Activated T-helper 1 cell treated with anti-CD3 and anti-CD28 coated beads, Interleukin-2, amount 50 U/mL, for 16 hours (primary cell): ENCODE measurements around the gene ZMYND11.
A peak's percentile ranks its signal among the peaks of the same experiment; 100 is the strongest.

Experiments used
- DNase-seq, 2 donors: peaks; one replicate each; pipeline ENCODE4 v3.0.0-alpha.2; 2020; ENCODE audit warnings: low read depth in 1 of 2, low spot score in 1 of 2

The ZMYND11 gene

DNA sequence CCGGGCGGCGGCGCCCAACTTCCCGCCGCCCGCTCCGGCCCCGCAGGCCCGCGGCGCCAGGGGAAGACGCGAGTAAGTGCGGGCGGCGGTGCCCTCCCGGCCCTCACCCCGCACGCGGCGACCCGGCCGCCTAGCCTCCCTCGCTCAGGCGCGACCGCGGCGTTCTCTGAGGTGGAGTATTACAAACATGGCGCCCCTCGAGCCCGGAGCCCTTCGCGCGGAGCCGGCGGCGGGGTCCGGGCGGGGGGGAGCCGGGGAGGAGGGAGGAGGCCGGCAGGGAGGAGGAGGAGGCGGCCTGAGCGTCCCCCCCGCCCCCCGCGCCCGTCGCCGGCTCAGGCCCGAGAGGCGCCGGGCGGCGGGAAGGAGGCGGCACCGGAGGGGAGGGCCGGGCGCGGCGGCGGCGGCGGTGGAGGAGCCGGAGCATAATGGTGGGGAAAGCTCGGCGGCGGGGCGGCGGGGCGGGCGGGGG is at the start of gene ZMYND11:
Gene ZMYND11 (plus strand): TSS at position 324 of the 469 bp plus-strand sequence. CDS start 44,558 bp downstream, outside the sequence.
- DNase-seq = peak; percentile 37 to 55

DNA sequence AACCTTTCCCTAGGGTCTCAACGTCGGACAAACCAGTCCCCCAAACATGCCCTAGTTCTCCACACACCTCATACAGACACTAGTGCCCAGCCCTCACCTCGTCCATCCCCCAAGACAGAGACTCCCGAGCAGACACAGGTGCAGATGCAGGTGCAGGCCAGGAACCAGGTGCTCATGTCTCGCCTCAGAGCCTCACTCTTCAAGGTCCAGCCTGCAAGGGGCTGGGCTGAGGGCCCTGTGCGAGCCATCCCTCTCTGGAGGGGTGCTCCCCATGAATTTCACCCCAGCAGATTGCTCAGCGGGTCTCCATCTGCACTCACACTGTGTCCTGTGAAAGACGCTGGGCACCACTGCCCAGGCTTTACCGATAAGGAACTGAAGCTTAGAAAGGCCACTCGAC is 49.2 kb upstream of the ZMYND11 start:
- DNase-seq = no peak

DNA sequence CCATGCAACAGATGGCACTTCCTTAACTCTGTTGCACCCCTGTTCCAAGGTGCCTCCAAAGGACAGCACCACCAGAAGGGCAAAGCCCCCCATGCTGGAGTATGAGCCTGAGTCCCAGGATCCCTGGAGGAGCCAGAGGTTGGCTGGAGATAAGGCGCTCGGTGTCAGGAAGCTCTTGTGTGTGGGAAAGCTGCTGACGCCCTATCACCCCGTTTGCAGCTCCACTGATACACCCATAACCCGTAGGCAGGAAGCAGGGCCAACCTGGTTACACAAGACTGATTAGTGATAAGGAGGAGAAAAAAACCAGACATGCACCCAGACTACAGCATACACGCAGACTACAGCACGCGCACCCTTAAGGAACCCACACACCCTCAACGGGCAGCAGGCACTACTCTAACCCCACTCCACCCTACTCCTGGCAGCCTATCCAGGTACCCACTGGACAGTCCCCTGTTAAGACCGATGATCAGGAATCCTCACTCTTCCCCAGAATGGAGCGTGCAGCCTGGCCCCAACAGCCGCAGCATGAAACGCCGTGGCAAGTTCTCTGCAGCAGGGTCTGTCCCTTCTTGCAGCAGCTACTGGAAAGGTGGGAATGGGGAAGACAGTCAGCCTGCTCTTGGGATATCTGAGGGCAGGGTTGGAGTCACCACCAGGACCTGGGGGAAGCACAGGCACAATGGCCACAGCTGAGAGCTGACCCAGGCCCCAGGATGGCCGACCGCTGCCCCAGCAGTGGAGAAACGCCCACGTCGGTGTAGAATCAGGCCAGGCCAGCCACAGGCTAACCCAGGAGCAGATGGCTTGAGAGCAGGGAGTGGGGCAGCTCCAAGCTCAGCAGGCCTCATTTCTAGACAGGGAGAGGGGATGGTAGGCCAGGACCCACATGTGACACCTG is 47.8 kb upstream of the ZMYND11 start:
- no peak for DNase-seq

DNA sequence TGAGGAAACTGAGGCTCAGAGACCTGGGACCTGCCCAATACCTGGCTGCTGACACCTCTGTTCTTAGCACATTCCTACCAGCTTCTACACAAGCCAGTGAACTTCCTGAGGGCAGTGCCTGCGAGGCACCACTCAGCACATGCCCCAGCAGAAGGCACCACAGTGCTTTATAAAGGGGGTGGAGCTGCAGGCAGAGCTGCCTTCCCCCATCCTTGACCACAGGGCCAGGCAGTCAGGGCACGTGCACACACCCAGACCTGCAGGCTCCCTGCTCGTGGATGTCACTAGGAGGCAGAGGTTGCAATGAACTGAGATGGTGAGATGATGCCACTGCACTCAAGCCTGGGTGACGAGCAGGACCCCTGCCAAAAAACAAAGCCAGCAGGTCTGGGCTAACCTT is 47.0 kb upstream of the ZMYND11 start:
- no peak for DNase-seq

DNA sequence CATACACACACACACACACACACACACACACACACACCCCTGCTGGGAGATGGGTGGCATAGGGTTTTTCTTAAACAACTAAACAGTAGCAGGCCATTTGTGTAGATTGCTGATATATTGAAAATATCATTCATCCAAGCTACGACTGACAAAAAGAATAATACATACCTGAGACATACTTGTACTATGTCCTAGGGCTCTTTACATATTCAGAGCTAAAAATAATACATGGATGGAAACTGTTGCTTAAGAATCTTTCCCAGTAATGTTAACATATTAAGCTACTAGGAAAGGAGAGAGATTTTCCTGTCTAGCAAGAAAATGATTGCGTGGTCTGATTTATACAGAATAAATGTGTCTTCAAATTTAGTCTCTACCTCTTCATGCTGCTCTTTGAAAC is 46.0 kb upstream of the ZMYND11 start:
- no peak for DNase-seq

DNA sequence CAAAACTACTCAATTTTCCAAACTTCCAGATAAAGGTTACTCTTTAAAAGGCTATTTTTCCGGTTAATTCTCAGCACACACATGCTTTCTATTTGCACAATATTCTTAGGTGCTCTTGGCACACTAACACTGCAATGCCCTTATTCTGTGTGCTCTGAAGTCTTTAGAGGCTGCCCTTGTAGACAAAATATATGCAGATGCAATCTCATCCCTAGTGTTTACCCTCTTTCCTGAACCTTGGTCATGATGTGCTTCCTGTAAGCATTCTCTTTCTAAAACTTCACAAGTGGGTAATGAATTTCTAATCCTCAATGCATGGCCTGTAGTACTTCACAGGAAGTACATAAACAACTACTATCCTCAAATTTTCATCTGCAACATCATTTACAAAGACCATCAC is 45.1 kb upstream of the ZMYND11 start:
- no peak for DNase-seq

DNA sequence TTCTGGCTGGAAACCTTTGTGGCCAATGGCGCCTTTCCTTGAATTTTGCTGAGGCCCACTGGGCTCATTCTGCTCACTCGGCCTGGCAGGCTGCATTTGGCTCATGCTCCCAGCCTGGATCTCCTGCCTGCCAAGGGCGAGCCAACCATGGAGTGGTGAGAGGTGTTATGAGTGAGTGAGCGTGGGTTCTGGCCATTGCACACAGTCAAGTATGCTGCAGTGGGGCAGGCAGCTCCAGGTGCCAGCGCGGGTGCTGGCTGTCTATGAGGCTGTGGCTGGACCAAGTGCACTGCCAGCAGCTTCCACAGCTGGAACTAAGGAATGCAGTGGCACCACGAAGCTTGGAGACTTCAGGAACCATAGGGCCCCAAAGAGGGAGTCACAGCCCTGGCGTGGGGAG is 43.9 kb upstream of the ZMYND11 start:
- no peak for DNase-seq

DNA sequence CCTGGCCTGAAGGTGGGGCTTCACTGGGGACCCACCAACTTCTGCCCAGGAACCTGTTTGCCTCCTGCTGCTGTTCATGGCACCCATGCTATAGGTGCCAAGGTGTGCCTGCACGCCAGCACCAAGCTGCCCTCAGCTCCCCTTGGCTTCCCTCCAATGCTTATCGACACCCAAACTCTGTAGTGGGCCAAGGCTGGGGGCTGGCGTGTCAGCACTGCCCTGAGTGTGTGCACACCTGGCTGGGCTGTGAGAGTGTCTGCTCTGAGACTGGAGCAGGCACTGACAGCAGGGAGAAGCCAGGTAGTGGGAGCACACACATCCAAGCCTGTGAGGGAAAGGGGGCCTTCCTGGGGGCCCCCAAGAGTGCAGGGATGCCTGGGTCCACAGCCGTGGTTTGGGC is 43.1 kb upstream of the ZMYND11 start:
- no peak for DNase-seq

DNA sequence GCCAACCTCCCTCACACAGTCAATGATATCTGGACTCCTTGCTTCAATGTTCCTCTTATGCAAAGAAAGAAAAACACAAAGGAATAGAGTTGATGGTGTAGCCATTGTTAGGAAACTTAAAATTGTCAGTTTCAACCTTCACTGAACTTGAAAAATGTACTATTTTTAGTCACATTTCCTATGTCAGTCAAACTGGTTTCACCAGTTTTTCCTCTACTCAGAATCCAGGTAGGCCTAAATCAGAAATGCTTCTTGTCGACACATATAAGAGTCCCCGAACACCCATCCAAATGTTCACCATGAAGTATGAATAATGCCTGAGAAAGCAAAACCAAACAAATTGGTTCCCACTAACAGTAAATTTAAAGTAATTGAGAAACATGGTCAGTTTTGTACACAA is 42.4 kb upstream of the ZMYND11 start:
- DNase-seq = no peak

DNA sequence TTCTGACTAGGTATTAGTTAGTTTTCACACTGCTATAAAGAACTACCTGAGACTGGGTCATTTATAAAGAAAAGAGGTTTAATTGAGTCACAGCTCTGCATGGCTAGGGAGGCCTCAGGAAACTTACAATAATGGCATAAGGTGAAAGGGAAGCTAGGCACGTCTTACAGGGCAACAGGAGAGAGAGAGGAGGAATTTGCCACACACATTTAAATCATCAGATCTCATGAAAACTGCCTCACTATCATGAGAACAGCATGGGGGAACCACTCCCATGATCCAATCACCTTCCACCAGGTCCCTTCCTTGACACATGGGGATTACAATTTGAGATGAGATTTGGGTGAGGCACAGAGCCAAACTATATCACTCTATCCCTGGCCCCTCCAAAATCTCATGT is 40.6 kb upstream of the ZMYND11 start:
- DNase-seq = no peak

DNA sequence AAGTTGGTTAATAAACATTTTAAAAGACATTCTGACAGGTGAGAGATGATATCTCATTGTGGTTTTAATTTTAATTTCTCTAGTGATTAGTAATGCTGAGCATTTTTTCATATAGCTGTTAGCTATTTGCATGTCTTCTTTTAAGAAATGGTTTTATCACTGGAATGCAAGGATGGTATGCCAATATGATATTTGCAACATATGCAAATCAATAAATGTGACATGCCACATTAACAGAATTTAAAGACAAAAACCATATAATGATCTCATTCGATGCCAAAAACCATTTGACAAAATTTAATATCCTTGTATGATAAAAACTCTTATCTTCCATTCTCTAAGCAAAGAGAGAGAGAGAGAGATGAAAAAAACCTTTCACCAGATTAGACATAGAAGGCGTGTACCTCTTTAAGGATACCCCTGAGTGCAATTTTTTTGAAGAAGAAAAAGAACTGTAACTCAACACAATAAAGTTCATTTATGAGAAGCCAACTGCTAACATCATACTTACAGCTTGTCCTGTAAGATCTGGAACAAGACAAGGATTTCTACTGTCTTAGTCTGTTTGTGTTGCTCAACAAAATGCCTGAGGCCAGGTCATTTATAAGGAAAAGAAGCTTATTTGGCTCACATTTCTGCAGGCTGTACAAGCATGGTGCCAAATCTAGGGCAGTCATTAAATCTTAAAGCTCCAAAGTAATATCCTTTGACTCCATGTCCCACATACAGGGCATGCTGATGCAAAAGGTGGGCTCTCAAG is 39.7 kb upstream of the ZMYND11 start:
- DNase-seq = no peak

DNA sequence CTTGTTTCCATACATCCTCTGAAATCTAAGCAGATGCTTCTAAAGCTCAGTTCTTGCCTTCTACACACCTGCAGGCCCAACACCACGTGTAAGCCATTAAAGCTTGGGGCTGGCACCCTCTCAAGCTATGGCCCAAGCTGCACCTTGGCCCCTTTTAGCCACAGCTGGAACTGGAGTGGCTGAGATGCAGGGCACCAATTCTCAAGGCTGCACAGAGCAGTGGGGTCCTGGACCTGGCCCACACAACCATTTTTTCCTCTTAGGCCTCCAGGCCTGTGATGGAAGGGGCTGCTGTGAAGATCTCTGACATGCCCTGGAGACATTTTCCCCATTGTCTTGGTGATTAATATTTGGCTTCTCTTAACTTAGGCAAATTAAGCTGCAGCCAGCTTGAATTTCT is 38.8 kb upstream of the ZMYND11 start:
- DNase-seq = no peak

DNA sequence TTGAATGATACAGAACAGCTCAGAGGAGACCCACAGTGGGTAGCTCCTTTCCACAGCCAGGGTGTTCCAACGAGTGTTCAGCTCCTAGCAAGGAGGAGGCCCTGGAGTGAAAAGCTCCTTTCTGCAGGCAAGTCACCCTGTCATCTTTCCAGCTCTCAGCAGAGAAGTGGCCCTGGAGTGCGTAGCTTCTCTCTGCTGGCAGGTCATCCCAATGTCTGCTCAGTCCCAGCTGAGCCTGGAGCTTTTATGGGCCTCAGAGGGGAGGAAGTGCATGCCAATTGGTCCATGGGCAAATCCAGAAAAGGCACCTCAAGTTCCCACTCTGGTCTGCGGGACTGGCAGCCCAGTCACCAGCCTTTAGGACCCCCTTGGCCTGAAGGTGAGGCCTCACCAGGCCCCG is 30.8 kb upstream of the ZMYND11 start:
- DNase-seq = no peak

DNA sequence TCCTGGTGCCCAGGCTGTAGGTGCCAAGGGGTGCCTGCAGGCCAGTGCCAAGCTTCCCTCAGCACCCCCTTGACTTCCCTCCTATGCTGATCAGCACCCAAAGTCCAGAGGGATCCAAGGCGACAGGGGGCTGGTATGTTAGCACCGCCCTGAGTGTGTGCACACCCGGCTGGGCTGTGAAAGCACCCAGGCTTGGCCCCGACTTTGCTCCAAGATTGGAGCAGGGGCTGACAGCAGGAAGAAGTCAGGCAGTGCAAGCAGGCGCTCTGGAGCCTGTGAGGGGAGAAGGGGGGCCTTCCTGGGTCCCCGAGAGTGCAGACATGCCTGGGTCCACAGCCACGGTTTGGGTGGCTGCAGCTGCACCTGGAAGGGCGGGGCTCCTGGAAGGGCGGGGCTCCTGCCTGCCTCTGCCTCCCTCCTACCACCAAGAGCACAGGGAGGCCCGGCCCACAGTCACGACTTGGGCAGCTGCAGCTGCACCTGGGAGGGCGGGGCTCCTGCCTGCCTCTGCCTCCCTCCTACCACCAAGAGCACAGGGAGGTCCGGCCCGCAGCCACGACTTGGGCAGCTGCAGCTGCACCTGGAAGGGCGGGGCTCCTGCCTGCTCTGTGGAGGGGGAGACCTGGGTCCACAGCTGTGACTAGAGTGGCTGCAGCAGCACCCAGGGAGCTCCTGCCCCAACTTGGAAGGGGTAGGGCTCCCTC is 30.2 kb upstream of the ZMYND11 start:
- no peak for DNase-seq

DNA sequence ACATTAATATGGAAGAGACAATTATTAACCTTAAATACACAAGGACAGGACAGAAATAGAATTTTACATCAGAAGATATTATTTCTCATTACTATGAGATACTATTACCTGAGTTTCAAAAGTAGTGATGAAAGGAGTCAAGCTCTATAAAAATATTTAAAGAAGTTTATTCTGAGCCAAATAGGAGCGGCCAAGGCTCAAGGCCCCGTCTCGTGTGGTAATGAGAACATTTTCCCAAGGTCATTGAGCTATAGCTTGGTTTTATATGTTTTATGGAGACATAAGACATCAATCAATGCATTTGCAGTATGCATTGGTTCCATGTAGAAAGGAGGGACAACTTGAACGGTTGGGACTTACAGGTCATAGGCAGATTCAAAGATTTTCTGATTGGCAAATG is 29.4 kb upstream of the ZMYND11 start:
- no peak for DNase-seq

DNA sequence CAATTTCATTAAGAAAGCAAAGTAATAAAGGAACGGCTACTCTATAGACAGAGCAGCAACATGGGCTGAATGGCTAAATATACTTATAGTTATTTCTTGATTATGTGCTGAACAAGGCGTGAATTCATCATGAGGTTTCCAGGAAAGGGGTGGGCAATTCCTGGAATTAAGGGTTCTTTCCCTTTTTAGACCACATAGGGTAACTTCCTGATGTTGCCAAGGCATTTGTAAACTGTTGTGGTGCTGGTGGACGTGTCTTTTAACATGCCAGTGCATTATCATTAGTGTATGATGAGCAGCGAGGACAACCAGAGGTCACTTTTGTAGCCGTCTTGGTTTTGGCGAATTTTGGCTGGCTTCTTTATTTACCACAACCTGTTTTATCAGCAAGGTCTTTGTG is 28.5 kb upstream of the ZMYND11 start:
- no peak for DNase-seq

DNA sequence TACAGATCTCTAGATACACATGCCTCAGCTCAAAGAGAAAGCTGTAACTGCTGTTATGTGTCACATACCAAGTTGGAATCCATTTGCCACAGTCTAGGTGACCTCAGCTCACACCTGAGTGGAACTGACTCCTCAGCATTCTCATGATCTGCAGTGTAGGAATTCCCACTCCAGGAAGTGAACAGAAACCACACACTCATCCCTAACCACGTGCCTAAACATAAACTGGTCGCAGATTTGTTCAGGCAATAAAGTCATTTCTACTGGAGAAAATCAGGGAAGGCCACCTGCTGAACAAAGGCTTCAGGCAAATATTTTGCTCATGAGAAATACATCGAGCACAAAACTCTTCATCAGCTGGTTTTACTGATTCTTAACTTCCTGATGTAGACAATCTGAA is 23.0 kb upstream of the ZMYND11 start:
- no peak for DNase-seq

DNA sequence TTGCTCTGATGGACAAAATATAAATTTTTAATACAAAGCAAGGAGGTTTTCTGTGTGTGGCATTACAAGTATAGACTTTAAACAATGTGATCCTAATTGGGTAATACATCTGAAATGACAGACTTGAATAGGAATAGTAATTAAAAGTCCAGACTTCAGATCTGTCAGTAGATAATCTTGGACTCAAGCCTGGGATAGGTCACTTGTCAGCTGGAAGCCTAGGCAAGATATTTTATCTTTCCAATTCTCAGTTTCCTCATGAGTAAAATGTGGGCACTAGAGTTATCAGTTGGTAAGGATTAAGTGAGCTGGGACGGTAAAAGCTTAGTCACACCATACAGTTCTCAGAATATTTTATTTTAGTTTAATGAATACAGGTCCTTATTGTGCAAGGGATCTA is 10.4 kb upstream of the ZMYND11 start:
- no peak for DNase-seq

DNA sequence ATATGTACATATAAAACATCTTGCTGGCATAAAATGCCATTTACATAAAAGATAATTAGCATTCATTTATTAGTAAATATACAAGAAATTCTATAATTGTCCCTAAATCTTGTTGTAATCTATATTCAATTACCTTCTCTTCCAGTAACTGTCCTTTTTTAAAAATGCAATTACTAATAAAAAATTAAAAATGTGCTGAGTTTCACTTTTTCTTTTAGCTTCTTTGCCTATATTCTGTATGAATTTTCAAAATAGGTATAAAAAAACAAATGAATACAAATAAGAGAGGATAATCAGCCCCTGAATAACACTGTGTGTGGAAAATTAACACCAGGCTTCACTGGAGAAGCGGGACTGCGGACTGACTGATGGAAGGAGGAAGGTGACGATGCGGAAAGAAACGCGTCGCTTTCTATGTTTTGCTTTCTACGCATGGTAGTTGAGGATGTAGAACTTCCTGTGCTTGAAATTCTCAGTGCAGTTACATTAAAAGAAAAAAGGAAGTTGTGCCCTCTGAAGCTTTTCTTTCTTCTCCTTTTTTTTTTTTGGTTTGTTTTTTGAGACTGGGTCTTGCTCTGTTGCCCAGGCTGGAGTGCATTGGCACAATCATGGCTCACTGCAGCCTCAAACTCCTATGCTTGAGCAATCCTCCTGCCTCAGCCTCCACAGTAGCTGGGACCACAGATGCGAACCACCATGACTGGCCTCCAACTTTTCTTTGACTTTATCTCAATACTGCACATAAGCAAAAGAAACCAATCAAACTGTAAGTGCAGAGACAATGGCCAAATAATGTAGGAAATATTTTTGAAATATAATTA is 7.4 kb upstream of the ZMYND11 start:
- no peak for DNase-seq

DNA sequence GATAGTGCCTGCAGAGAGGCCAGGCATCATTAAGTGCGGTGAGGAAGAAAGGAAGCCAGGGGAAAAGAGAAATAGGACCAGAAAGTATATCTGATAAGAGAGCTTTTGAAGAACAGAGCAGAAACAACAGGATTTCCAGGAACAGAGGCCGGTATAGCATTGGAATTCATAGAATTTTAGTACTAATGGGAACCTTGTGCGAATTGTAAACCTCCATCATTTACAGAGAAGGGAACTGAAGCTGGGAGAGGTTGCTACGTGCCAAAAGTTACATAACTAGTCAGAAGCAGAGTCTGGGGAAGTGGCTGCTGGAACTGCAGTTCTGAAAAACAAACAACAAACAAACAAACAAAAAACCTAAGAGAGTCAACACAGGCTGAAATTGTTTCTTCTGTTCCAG is 5.4 kb upstream of the ZMYND11 start:
- DNase-seq = no peak
